Hematopoietic multipotent progenitor cell (in vitro differentiated cells): Measurements from ENCODE around the gene NDUFB2. TPM values are rescaled to one million over a fixed set of nuclear protein-coding genes. Genes with fewer than 3 reads are reported as not detected.
"Not testable (repeated sequence)": the region's sequence is repeated elsewhere in the genome, so short reads cannot be mapped to it uniquely, and the experiment has no call there.

ENCODE experiments used
- DNase-seq, 3 donors: peaks; one replicate each; pipeline ENCODE4 v3.0.0-alpha.2; 2011 to 2015; ENCODE audit warnings: low read depth in 2 of 3, low spot score in 2 of 3
- total RNA-seq: library from RNA; depleted of rRNA; stranded (reverse); fragments of >200 nt; gene quantifications from one replicate; pipeline ENCODE4 v1.2.3, GENCODE V29; 2012

The NDUFB2 gene
- total RNA-seq, 1 donor: 62.5 TPM

DNA sequence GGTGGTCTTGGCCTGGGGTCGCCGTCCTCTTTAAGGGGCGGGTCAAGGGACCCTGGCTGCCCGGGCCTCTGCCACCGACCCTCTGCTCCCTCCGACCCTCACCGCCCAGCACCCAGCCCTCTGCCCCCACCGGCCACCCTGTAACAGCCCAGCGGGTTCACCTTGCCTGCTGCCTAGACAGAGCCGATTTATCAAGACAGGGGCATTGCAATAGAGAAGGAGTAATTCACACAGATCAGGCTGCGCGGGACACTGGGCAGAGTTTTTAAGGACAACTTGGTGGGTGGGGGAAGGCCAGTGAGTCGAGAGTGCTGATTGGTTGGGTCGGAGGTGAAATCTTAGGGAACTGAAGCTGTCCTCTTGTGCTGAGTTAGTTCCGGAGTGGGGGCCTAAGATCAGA lies 24.5 kb upstream of the NDUFB2 start:
- no peak for DNase-seq

DNA sequence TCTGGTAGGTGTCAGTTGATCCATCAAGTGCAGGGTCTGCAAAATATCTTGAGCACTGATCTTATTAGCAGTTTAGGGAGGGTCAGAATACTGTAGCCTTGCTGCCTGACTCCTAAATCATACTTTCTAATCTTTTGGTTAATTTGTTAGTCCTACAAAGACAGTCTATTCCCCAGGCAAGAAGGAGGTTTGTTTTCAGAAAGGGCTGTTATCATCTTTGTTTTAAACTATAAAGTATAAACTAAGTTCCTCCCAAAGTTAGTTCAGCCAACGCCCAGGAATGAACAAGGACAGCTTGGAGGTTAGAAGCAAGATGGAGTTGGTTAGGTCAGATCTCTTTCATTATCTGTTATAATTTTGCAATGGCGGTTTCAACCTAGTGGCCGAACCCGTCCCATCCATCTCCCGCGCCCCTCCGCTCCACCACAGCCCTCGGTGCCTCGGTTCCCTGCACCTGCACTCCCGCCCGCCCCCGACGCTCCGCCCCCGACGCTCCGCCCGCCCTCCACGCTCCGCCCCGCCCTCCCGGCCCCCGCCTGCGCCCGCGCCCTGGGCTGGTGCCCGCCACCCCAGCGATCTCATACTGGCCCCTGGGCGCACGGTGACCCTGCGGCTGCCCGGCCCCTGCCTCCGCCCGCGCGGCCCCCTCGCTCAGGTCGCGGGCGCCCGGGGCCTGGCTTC lies 24.0 kb upstream of the NDUFB2 start, which contains the start of gene ADCK2:
TSS of gene ADCK2 (plus strand) at position 564 of the 681 bp plus-strand sequence. CDS start 386 bp downstream, outside the sequence.
- peak; percentile 36 to 51 (median 39) for DNase-seq

DNA sequence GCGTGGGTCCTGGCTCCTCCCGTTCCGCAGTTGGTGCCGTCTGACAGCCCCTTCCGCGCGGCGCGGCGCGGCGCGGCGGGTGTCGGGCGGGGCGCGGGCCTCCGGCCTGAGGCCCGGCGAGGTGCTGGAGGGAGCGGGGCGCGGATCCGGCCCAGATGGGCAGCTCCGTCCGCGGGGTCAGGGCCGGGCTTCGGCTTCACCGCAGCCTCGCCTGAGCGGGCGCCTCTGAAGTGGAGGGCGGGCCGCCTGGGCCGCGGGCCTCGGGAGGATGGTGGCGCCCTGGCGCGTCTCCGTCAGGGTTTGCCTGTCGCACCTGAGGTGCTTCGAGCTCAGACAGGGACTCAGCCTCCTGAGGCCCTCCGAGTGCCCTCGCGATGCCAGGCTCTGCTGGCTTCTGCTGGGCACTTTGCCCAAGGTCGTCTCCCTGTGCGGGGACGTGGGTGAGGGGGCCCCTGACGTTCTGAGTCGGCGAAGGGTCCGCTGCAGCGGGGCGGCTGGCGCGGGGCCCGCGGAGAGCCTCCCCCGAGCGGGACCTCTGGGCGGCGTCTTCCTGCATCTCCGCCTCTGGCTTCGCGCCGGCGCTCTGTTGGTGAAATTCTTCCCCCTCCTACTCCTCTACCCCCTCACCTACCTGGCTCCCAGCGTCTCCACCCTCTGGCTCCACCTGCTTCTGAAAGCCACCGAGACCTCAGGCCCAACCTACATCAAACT lies 23.3 kb upstream of the NDUFB2 start:
- DNase-seq: peak; percentile 48 to 51 (median 50)

DNA sequence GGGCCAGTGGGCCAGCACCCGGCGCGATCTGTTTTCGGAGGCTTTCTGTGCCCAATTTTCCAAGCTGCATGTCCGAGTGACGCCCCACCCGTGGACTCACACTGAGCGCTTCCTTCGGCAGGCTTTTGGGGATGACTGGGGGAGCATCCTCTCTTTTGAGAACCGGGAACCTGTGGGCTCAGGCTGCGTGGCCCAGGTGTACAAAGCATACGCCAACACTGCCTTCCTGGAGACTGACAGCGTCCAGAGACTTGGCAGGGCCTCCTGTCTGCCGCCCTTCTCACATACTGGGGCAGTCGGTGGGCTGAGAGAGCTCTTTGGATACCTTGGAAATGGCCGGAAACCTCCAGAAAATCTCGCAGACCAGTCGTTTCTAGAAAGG lies 22.7 kb upstream of the NDUFB2 start:
- no peak for DNase-seq

DNA sequence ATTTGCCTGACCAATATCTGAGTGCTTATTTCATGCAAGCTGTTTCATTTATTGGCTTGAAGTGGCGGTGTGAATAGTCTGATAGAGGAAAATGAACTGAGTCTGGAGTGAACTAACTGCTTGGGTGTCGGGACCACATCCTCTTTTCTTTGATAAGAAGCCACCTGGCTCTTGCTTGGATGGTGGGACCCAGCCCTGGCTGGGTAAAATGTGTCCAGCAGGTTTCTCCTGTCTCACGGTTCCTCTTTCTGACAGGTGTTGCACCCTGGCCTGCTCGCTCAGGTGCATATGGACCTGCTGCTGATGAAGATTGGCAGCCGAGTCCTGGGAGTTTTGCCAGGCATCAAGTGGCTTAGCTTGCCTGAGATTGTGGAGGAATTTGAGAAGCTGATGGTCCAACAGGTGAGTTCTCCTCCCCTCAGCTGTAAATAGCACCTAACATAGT lies 22.1 kb upstream of the NDUFB2 start:
- DNase-seq: no peak

DNA sequence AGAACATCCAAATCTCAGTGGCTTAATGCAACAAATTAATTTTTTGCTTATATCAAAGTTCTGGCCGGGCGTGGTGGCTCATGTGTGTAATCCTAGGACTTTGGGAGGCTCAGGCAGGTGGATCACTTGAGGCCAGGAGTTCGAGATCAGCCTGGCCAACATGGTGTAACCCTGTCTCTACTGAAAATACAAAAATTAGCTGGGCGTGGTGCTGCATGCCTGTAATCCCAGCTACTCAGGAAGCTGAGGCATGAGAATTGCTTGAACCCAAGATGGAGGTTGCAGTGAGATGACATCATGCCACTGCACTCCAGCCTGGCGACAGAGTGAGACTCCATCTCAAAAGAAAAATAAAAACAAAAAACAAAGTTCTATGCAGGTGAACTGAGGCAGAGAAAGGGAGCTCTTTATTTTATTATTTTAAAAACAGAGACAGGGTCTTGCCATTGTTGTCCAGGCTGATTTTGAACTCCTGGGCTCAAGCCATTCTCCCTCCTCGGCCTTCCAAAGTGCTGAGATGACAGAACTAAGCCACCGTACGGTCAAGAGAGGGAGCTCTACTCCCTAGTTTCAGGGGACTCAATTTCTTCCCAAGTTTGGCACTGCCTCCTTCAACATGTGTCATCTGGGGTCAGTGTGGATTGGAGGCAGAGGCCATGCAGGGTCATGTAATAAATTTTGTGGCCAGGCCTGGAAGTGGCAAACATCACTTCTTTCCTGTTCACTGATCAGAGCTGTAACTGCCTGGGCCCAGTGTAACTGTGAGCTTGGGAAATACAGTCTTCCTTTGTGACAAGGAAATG lies 21.4 kb upstream of the NDUFB2 start:
- DNase-seq: peak in 2 of 3 donors; percentile 64 to 65

DNA sequence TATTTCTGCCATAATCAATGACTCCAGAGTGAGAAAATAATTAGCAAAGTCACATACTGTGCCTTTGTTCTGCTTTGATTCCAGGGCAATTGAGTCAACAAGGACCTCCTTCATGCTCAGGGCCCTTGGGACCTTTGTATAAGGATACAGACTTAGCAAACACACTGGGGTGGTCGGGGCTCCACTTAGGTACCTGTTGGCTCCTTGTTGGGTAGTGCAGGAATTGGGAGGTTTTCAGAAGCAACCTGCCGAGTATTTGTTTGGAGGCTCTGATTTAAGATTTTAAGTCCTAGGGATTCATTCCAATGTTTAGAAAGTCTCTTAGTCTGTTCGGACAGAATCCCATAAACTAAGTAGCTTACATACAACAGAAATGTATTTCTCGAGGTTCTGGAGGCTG lies 20.8 kb upstream of the NDUFB2 start:
- DNase-seq: no peak

DNA sequence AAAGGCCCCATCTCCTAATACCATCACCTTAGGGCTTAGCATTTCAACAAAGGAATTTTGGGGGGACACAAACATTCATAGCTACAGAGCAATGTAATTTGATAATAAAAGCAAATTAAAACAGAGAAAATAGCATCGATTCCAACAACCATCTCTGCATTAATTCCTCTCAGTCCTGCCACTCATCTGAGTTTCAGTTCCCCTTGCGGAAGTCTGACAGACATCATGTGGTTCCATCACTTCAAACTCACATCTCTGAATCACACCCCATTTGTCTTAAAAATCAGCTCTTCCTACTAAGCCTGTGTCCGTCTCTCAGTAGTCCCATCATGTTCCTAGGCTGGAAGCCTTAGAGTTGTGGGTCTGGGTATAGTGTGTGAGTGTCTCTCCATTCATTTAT lies 20.2 kb upstream of the NDUFB2 start:
- DNase-seq: no peak

DNA sequence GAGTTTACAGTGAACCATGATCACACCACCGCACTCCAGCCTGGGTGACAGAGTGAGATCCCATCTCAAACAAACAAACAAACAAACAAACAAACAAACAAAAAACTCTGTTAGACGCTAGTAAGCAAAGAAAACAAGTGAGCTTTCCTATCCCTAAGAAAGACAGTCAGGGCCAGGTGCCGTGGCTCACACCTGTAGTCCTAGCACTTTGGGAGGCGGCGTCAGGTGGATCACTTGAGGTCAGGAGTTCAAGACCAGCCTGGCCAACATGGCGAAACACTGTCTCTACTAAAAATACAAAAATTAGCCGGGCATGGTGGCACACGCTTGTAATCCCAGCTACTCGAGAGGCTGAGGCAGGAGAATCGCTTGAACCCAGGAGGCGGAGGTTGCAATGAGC lies 19.6 kb upstream of the NDUFB2 start:
- DNase-seq: not testable (repeated sequence)

DNA sequence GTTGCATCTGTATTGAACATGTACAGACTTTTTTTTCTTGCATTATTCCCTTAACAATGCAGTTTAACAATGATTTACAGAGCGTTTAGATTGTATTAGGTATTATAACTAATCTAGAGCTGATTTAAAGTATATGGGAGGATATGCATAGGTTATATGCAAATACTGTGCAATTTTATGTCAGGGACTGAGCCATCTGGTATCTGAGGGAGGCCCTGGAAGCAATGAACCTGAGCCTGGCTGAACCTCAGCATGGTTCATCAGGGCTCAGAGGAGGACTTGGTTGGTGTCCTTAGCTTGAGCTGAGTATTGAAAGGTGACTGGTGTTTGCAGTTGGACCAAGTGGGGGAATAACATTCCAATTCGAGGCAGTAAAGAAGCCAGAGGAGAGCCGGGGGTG lies 19.0 kb upstream of the NDUFB2 start:
- no peak for DNase-seq

DNA sequence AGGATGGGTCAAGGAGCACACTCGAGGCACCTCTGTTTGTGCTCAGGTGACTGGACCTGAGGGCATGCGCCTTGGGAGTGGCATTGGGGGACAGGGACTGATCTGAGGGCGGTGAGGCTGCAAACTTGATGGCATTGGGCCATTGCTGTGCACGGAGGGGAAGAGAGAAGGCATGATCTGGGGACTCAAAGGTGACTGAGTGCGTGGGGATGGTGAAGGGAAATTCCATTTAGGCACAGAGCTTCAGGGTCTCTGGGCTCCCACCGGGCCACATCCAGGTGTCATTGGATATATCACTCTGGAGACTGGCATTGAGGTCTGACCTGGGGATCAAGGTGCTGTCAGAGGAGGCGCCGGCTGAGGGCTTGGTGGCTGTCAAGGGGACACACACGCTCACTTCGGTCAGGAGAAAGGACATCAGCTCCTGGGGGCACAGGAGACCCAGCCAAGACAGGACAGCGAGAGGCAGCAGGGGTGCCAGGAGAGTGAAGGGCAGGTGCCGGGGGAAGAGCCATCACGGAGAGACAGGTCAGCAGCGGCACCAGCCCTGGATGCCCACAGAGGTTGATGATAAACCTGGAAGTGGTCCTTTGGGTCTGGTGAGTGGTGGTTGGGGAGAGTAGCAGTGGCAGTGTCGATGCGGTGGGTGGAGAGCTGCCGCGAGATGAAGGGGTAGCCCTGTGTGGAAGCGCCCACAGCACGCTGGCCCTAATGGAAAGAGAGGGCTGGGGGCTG lies 18.3 kb upstream of the NDUFB2 start:
- DNase-seq: no peak

DNA sequence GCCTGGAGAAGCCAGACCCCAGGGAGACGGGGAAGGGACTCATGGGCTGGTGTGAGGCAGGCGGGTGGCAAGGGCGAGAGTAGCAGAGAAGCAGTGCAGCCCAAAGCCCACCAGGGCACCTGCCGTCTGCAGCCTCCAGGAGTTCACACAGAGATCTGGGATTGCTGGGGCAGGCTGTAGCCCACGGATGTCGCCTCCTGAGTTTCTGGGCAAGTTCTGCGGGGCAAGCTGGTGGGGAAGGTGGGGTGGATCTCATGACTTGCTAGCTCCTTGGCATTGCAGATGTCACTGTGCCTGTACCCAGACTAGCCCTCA lies 17.7 kb upstream of the NDUFB2 start:
- no peak for DNase-seq

DNA sequence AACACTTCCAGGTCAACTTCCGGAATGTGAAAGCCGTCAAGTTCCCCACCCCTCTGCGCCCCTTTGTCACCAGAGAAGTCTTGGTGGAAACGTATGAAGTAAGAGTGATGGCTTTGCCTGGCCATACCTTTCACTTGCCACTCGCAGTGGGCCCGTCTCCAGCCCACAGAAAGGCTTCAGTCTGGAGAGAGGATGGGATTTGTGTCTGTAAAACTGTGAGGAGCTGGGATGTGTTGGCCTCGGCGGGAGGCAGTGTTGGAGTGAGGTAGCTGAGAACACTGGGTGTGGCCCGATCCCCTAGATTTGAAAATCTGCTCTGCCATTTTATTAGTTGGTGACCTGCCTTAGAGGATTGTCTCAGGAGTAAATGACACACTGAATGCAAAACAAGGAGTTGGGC lies 17.3 kb upstream of the NDUFB2 start:
- no peak for DNase-seq

DNA sequence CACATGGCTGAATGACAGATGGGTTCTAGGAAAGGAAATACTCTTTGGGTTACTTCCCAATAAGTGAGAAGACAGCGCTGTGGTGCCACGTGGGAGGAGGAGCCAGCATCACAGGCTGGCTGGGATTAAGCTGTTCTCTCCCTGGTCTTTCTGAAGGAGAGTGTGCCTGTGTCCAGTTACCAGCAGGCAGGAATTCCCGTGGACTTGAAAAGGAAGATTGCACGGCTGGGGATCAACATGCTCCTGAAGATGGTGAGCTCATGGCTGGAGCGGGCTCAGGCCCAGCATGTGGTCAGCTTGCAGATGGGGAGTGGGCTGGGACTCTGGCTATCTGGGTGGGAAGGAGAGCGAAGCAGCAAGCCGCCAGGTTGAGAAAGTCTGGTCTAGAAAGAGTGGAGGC lies 15.6 kb upstream of the NDUFB2 start:
- no peak for DNase-seq

DNA sequence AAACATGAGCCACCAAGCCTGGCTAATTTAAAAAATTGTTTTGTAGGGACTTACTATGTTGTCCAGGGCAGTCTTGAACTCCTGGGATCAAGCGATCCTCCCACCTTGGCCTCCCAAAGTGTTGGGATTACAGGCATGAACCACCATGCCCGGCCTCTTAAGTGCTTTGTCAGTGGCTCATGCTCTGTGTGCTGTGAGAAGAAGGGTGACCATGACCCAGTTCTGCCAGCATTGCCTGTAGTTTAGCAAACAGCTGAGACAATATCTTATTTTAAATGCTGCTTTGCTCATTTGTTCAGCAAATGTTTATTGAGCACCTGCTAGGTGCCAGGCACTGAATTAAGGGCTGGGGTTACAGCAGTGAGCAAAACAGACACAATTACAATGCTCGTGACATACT lies 14.7 kb upstream of the NDUFB2 start:
- no peak for DNase-seq

DNA sequence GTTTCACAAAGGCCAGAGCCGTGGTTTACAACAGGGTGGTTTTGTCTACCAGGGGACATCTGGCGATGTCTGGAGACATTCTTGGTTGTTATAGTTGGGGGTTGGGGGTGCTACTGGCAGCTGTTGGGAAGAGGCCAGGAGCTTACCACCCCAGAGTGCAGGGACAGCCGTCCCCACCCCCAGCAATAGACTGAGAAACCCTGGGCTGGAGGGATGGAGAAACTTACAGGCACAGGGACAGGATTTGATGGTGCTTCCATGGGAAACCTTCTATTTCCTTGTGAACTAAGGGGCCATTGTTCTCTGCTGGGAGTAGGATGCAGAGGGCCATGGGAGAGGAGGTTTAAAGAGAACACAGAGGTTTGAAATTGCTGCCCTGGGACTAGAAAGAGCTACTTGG lies 12.9 kb upstream of the NDUFB2 start:
- DNase-seq: no peak

DNA sequence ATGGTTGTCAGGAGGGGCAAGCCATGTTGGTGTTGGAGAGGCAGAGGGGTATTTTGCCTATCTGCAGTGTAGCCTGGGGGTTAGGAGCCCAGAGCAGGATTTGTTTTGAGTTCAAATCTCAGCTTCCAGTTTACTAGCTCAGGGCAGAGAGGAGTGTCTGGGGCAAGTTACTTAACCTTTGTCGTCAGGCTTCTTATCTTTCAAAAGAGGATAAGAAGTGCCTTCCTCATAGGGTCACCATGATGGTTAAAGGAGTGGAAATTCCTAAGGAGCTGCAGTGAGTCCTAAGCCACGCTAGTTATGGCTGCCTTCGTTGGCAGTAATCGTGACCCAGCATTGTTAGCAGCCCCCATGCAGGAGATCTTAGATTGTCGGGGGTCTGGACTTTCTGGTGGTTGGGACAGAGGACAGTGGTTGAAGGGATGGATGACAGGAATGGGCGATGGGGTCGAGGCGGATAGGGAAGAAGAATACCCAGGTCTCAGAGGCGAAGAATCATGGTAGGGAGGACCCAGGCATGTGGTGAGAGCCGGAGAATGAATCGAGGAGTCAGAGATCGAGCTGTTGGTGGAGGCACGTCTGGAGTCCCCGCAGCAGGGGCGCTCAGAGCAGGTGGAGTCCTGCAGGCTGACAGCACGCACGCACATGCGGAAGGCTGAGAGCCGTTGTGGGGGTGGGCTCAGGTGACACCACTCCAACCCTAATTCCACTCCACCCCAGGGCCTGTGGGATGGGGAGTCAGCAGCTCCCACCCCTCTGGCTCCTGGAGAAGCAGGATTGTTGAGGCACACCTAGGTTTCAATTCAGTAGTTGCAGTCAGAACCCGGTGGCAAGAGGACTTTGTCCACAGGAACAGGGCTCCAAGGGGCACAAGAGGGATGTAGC lies 12.2 kb upstream of the NDUFB2 start:
- no peak for DNase-seq

DNA sequence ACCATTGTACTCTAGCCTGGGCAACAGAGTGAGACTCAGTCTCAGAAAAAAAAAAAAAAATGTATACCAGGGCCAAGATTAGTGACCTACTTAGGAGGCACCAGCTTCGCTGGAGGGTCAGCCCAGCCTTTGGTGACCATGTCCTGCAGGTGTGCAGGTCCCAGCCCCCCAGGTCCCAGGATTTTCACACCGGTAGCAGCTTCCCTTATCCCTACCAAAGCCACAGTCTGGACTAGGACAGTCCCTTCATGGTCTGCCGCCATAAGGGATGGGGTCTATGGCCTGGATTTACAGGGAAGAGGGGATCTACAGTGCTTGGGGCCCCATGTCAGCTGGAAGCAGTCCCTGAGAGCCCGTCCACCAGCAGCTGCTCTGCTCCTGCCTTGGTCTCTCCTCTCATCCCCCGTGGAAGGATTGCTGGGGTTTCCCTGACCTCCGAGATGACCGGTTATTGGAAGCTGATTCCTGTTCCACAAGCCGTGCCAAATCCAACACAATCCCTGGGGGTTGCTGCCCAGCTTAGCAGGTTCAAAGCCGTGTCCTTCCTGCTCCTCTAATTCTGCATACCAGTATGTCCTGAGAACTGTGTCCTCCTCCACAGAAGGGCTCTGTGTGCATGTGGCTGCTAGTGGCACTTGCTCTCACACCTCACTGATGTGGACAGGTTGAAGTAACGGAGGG lies 11.0 kb upstream of the NDUFB2 start:
- no peak for DNase-seq

DNA sequence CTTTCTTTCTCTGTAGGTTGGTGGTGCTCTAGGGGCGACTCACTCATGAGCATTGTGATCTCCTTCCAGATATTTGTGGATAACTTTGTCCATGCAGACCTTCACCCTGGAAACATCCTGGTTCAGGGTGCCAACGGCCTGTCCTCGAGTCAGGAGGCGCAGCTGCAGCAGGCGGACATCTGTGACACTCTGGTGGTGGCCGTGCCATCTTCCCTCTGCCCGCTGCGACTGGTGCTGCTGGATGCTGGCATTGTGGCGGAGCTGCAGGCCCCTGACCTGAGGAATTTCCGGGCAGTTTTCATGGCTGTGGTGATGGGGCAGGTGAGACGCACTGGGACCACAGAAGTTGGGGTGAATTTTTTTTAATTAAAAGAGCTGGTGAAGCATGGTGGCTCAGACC lies 9.6 kb upstream of the NDUFB2 start:
- no peak for DNase-seq
